ENCODE measurements around the gene JAM3. TPM values are rescaled to one million over a fixed set of nuclear protein-coding genes. Genes with fewer than 3 reads are reported as not detected.

JAM3 gene
- total and polyA plus RNA-seq, 2 of the 13 experiments (the other 11 are each of a cell fraction or from before 2014, with no cell fraction given), result 0.98 to 2.8 TPM

DNA sequence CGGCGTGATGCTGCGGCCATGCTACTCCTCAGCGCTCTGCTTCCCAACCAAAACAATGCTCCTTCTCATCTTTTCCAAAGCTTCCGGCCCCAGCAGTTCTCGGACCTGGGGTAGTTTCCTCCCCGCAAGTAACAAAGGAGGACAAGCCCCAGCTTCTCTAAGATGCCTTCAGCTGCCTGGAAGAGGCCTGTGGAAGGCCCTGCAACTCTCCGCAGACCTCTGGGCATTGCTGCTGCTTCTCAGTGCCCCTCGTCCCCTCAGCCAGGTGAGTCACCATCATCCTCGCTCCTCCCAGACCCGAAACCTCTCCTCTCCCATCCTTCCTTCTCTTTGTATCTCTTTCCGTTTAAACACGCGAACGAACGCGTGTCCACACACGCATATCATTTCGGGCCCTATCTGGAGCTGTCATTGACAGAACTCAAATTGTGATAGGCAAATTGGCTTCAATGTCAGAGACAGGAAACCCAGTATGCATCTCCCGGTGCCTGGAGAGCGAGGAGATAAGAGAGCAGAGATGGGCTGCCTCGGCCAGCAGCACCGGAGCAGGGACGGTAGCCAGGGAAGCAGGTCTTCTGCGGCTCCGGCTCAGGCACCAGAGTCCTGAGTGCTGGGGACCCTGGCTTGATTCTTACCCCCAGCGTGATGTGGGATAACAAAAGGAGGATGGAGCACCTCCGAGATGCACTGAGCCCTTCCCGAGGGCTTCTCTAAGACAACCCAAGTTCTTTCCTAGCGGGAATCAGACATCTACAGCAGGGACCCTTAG lies 22.0 kb upstream of the JAM3 start:
- H3K36me3 ChIP-seq (replicated peaks in 1 of 2; ENCODE audit: control insufficient read depth in 1 of 2, insufficient read depth in 2 of 2, low read length in 2 of 2), result no peaks in the 10 kb centered on the region
- no peak overlapping the region for H3K27ac ChIP-seq (ENCODE audit: extremely low read length, insufficient read depth, low read length)
- 19% methylated on average over 23 of the region's 30 CpGs for WGBS (ENCODE audit: low lambda C conversion rate)
- CTCF ChIA-PET (ENCODE audit: low intra/inter-chr PET ratio, low total read pairs), result no interaction called here
- ATAC-seq (no peak), FAIRE-seq (no peak), DNase-seq (ENCODE audit: low spot score) (no peak)
- H3K27me3 ChIP-seq (ENCODE audit: control insufficient read depth in 1 of 2, insufficient read depth in 2 of 2, low read length in 2 of 2), result peaks cover 23 to 50% of the 10 kb centered on the region in 2 experiments
- H4K20me1 ChIP-seq (ENCODE audit: insufficient read depth, low read length), result no peaks in the 10 kb centered on the region
- H3K9ac ChIP-seq (ENCODE audit: insufficient read depth, low read depth, low read length), result no peak overlapping the region
- intact Hi-C loops (cut with micrococcal nuclease; ENCODE audit: unreplicated experiment) (no loop called here), in situ Hi-C loops (cut with HindIII; ENCODE audit: extremely low pct_ligation_motif_present, low pct_unique_long_range_greater_than_20kb) (loop anchor here (5.0 kb wide), 1 partner anchor 95 kb away; no protein-coding TSS in a partner anchor)
- POLR2A ChIA-PET, result no interaction called here
- H3K4me3 ChIP-seq (replicated peaks in 1 of 3; ENCODE audit: insufficient read depth in 1 of 3, low read depth in 2 of 3, low read length in 3 of 3), result no peak overlapping the region
- no TSS peak for BruUV-seq (replicated peaks)
- no peak overlapping the region for H2AFZ ChIP-seq (ENCODE audit: low read length)
- H3K9me3 ChIP-seq (ENCODE audit: low read length), result no peaks in the 10 kb centered on the region
- H3K4me2 ChIP-seq (ENCODE audit: low read depth, low read length), result no peak overlapping the region
- TF ChIP-seq TBL1XR1 (IDR thresholded peaks at IDR 0.05; ENCODE audit: borderline replicate concordance, low read length, partially characterized antibody) (no peak), GFI1 (CRISPR knock-in tag; IDR thresholded peaks at IDR 0.05; ENCODE audit: borderline replicate concordance) (no peak), ZNF12 (CRISPR knock-in tag; IDR thresholded peaks at IDR 0.05) (no peak), SRSF4 (IDR thresholded peaks at IDR 0.05; ENCODE audit: low read depth, low read length, poor library complexity, severe bottlenecking) (no peak), SATB2 (CRISPR knock-in tag; IDR thresholded peaks at IDR 0.05) (no peak), HOXA7 (CRISPR knock-in tag; IDR thresholded peaks at IDR 0.05) (no peak), KLF9 (CRISPR knock-in tag; IDR thresholded peaks at IDR 0.05; ENCODE audit: low read depth) (no peak), MTA1 (CRISPR knock-in tag; IDR thresholded peaks at IDR 0.05; ENCODE audit: borderline replicate concordance) (no peak), ZNF143 (CRISPR knock-in tag; IDR thresholded peaks at IDR 0.05) (no peak), GZF1 (CRISPR knock-in tag; IDR thresholded peaks at IDR 0.05) (no peak), CHD2 (IDR thresholded peaks at IDR 0.05; ENCODE audit: low read depth, low read length) (no peak)
- no peaks in the 10 kb centered on the region for H3K79me2 ChIP-seq (ENCODE audit: insufficient read depth, low read length)
- H3K4me1 ChIP-seq (ENCODE audit: insufficient read depth, low read length), result no peaks in the 10 kb centered on the region
